ENCODE measurements around the gene ALCAM. TPM values are rescaled to one million over a fixed set of nuclear protein-coding genes. Genes with fewer than 3 reads are reported as not detected.

The ALCAM gene
- total and polyA plus RNA-seq, 7 experiments from 2014 or later, result 0.94 to 10.3 (median 3.4) TPM

GRCh38 chr3:105354429-105354828, 12.3 kb upstream of the ALCAM start:
- CTCF ChIA-PET, result no interaction called here
- POLR2A ChIA-PET, result no interaction called here
- DNase-seq (no peak), ATAC-seq (no peak)
- Mint-ChIP-seq H3K27ac (no peak overlapping the region), H3K4me1 (peaks cover 7 to 18% (median 13%) of the 10 kb centered on the region in 7 donors), H3K36me3 (no peaks in the 10 kb centered on the region), H3K9me3 (peaks cover 0 to 5% (median 0%) of the 10 kb centered on the region in 11 donors), H3K27me3 (peaks cover 49 to 67% (median 61%) of the 10 kb centered on the region in 5 donors), H3K4me3 (peak overlapping the region in 5 of 10 donors; percentile 34 to 66 (median 46))
- H3K36me3 ChIP-seq (ENCODE audit: control insufficient read depth in 2 of 3, insufficient read depth in 3 of 3, low read length in 3 of 3), result no peaks in the 10 kb centered on the region
- H3K27ac ChIP-seq (ENCODE audit: low read depth, low read length), result no peak overlapping the region
- intact Hi-C loops (cut with micrococcal nuclease), result no loop called here
- no peaks in the 10 kb centered on the region for H3K9me3 ChIP-seq (ENCODE audit: control insufficient read depth in 2 of 3, low read length in 3 of 3)
- no peak overlapping the region for H3K4me3 ChIP-seq (ENCODE audit: low read length)
- no peaks in the 10 kb centered on the region for H3K4me1 ChIP-seq (ENCODE audit: control insufficient read depth in 2 of 2, insufficient read depth in 2 of 2, low read length in 2 of 2)
- no peaks in the 10 kb centered on the region for H3K27me3 ChIP-seq (ENCODE audit: control insufficient read depth in 2 of 2, insufficient read depth in 2 of 2, low read length in 2 of 2)

GRCh38 chr3:105355408-105356061, 11.2 kb upstream of the ALCAM start:
- no peak overlapping the region for H3K4me3 ChIP-seq (ENCODE audit: low read length)
- Mint-ChIP-seq H3K4me1 (peaks cover 7 to 18% (median 13%) of the 10 kb centered on the region in 7 donors), H3K36me3 (no peaks in the 10 kb centered on the region), H3K4me3 (no peak overlapping the region), H3K9me3 (peaks cover 0 to 5% (median 0%) of the 10 kb centered on the region in 11 donors), H3K27ac (no peak overlapping the region), H3K27me3 (peaks cover 49 to 57% (median 55%) of the 10 kb centered on the region in 5 donors)
- no peak overlapping the region for H3K27ac ChIP-seq (ENCODE audit: low read depth, low read length)
- no peaks in the 10 kb centered on the region for H3K4me1 ChIP-seq (ENCODE audit: control insufficient read depth in 2 of 2, insufficient read depth in 2 of 2, low read length in 2 of 2)
- POLR2A ChIA-PET, result no interaction called here
- H3K9me3 ChIP-seq (ENCODE audit: control insufficient read depth in 2 of 3, low read length in 3 of 3), result no peaks in the 10 kb centered on the region
- ATAC-seq (peak; percentile 28), DNase-seq (no peak)
- intact Hi-C loops (cut with micrococcal nuclease), result no loop called here
- H3K27me3 ChIP-seq (ENCODE audit: control insufficient read depth in 2 of 2, insufficient read depth in 2 of 2, low read length in 2 of 2), result no peaks in the 10 kb centered on the region
- CTCF ChIA-PET, result no interaction called here
- H3K36me3 ChIP-seq (ENCODE audit: control insufficient read depth in 2 of 3, insufficient read depth in 3 of 3, low read length in 3 of 3), result no peaks in the 10 kb centered on the region

- Histone ChIP-seq H3K4me1 (ENCODE audit: control insufficient read depth in 2 of 2, insufficient read depth in 2 of 2, low read length in 2 of 2) (no peaks in the 10 kb centered on the region), H3K36me3 (ENCODE audit: control insufficient read depth in 2 of 3, insufficient read depth in 3 of 3, low read length in 3 of 3) (no peaks in the 10 kb centered on the region), H3K27ac (ENCODE audit: low read depth, low read length) (no peak overlapping the region), H3K9me3 (ENCODE audit: control insufficient read depth in 2 of 3, low read length in 3 of 3) (no peaks in the 10 kb centered on the region), H3K27me3 (ENCODE audit: control insufficient read depth in 2 of 2, insufficient read depth in 2 of 2, low read length in 2 of 2) (no peaks in the 10 kb centered on the region), H3K4me3 (ENCODE audit: low read length) (no peak overlapping the region)
- Mint-ChIP-seq H3K27me3 (peaks cover 44 to 52% (median 51%) of the 10 kb centered on the region in 5 donors), H3K27ac (no peak overlapping the region), H3K9me3 (peaks cover 0 to 5% (median 0%) of the 10 kb centered on the region in 11 donors), H3K36me3 (no peaks in the 10 kb centered on the region), H3K4me1 (peaks cover 7 to 18% (median 13%) of the 10 kb centered on the region in 7 donors), H3K4me3 (no peak overlapping the region)
- intact Hi-C loops (cut with micrococcal nuclease), result no loop called here
- ChIA-PET CTCF (no interaction called here), POLR2A (no interaction called here)
- ATAC-seq, result no peak
- no peak for DNase-seq
Observed at GRCh38 chr3:105356396-105356795, 10.3 kb upstream of the ALCAM start.

- intact Hi-C loops (cut with micrococcal nuclease), result no loop called here
- H3K27ac ChIP-seq (ENCODE audit: low read depth, low read length), result no peak overlapping the region
- H3K4me1 ChIP-seq (ENCODE audit: control insufficient read depth in 2 of 2, insufficient read depth in 2 of 2, low read length in 2 of 2), result no peaks in the 10 kb centered on the region
- H3K4me1 Mint-ChIP-seq, result peaks cover 7 to 18% (median 13%) of the 10 kb centered on the region in 7 donors
- H3K36me3 Mint-ChIP-seq, result no peaks in the 10 kb centered on the region
- ChIA-PET POLR2A (no interaction called here), CTCF (no interaction called here)
- peaks cover 40 to 47% (median 46%) of the 10 kb centered on the region in 5 donors for H3K27me3 Mint-ChIP-seq
- no peak overlapping the region for H3K4me3 ChIP-seq (ENCODE audit: low read length)
- no peak overlapping the region for H3K27ac Mint-ChIP-seq
- peaks cover 0 to 5% (median 0%) of the 10 kb centered on the region in 11 donors for H3K9me3 Mint-ChIP-seq
- ATAC-seq (no peak), DNase-seq (no peak)
- H3K27me3 ChIP-seq (ENCODE audit: control insufficient read depth in 2 of 2, insufficient read depth in 2 of 2, low read length in 2 of 2), result no peaks in the 10 kb centered on the region
- no peaks in the 10 kb centered on the region for H3K9me3 ChIP-seq (ENCODE audit: control insufficient read depth in 2 of 3, low read length in 3 of 3)
- no peak overlapping the region for H3K4me3 Mint-ChIP-seq
- no peaks in the 10 kb centered on the region for H3K36me3 ChIP-seq (ENCODE audit: control insufficient read depth in 2 of 3, insufficient read depth in 3 of 3, low read length in 3 of 3)
Observed at GRCh38 chr3:105356988-105357387, 9.7 kb upstream of the ALCAM start.

- Histone ChIP-seq H3K27ac (ENCODE audit: low read depth, low read length) (no peak overlapping the region), H3K4me1 (ENCODE audit: control insufficient read depth in 2 of 2, insufficient read depth in 2 of 2, low read length in 2 of 2) (no peaks in the 10 kb centered on the region), H3K27me3 (ENCODE audit: control insufficient read depth in 2 of 2, insufficient read depth in 2 of 2, low read length in 2 of 2) (no peaks in the 10 kb centered on the region), H3K4me3 (ENCODE audit: low read length) (no peak overlapping the region), H3K9me3 (ENCODE audit: control insufficient read depth in 2 of 3, low read length in 3 of 3) (no peaks in the 10 kb centered on the region), H3K36me3 (ENCODE audit: control insufficient read depth in 2 of 3, insufficient read depth in 3 of 3, low read length in 3 of 3) (no peaks in the 10 kb centered on the region)
- intact Hi-C loops (cut with micrococcal nuclease), result no loop called here
- ATAC-seq (no peak), DNase-seq (no peak)
- Mint-ChIP-seq H3K4me3 (no peak overlapping the region), H3K27me3 (peaks cover 27 to 40% (median 36%) of the 10 kb centered on the region in 5 donors), H3K9me3 (peaks cover 0 to 4% (median 0%) of the 10 kb centered on the region in 11 donors), H3K4me1 (peaks cover 3 to 9% (median 7%) of the 10 kb centered on the region in 7 donors), H3K36me3 (no peaks in the 10 kb centered on the region), H3K27ac (no peak overlapping the region)
- ChIA-PET CTCF (interaction anchor here (0.6 to 0.8 kb wide), 2 partner anchors 9 to 33 kb away, joined by 3 to 5 read pairs; no protein-coding TSS in a partner anchor), POLR2A (no interaction called here)
Observed at GRCh38 chr3:105359098-105359762, 7.5 kb upstream of the ALCAM start.

- Histone ChIP-seq H3K9me3 (ENCODE audit: control insufficient read depth in 2 of 3, low read length in 3 of 3) (no peaks in the 10 kb centered on the region), H3K27ac (ENCODE audit: low read depth, low read length) (no peak overlapping the region), H3K36me3 (ENCODE audit: control insufficient read depth in 2 of 3, insufficient read depth in 3 of 3, low read length in 3 of 3) (no peaks in the 10 kb centered on the region), H3K4me1 (ENCODE audit: control insufficient read depth in 2 of 2, insufficient read depth in 2 of 2, low read length in 2 of 2) (no peaks in the 10 kb centered on the region), H3K27me3 (ENCODE audit: control insufficient read depth in 2 of 2, insufficient read depth in 2 of 2, low read length in 2 of 2) (no peaks in the 10 kb centered on the region), H3K4me3 (ENCODE audit: low read length) (no peak overlapping the region)
- H3K4me1 Mint-ChIP-seq, result peaks cover 0 to 10% (median 5%) of the 10 kb centered on the region in 7 donors
- peaks cover 23 to 36% (median 32%) of the 10 kb centered on the region in 5 donors for H3K27me3 Mint-ChIP-seq
- intact Hi-C loops (cut with micrococcal nuclease), result loop anchor here in 1 of 2 donors (10.0 kb wide), 2 partner anchors 445 to 1885 kb away; no protein-coding TSS in a partner anchor
- H3K9me3 Mint-ChIP-seq, result peaks cover 0 to 1% (median 0%) of the 10 kb centered on the region in 11 donors
- H3K27ac Mint-ChIP-seq, result no peak overlapping the region
- no peak for ATAC-seq
- ChIA-PET POLR2A (no interaction called here), CTCF (no interaction called here)
- DNase-seq, result no peak
- no peak overlapping the region for H3K4me3 Mint-ChIP-seq
- H3K36me3 Mint-ChIP-seq, result no peaks in the 10 kb centered on the region
Observed at GRCh38 chr3:105360003-105360402, 6.7 kb upstream of the ALCAM start.
